Ascending aorta (tissue), 2 donors: ENCODE results near the gene CSTF2. TPM values are rescaled to one million over a fixed set of nuclear protein-coding genes. Genes with fewer than 3 reads are reported as not detected.

Experiments
- DNase-seq, 2 donors: peaks; one replicate each; pipeline ENCODE4 v3.0.0-alpha.2; 2019; ENCODE audit warnings: low spot score in 2 of 2
- H3K27ac ChIP-seq, 2 donors: fragments of 200-600 bp; sonication (generic); one replicate each; pipeline ENCODE4 v1.5.1; 2016 to 2017; ENCODE audit warnings: mild to moderate bottlenecking in 1 of 2
- H3K27me3 ChIP-seq: fragments of 200-600 bp; sonication (generic); one replicate; pipeline ENCODE4 v1.5.1; 2017
- H3K36me3 ChIP-seq, 2 donors: fragments of 200-600 bp; sonication (generic); one replicate each; pipeline ENCODE4 v1.5.1; 2016
- H3K4me1 ChIP-seq, 2 donors: fragments of 200-600 bp; sonication (generic); one replicate each; pipeline ENCODE4 v1.5.1; 2016 to 2017; ENCODE audit warnings: mild to moderate bottlenecking in 1 of 2
- H3K4me3 ChIP-seq, 2 donors: fragments of 200-600 bp; sonication (generic); one replicate each; pipeline ENCODE4 v1.5.1; 2016 to 2017; ENCODE audit warnings: mild to moderate bottlenecking in 1 of 2
- H3K9me3 ChIP-seq, 2 donors: fragments of 200-600 bp; sonication (generic); one replicate each; pipeline ENCODE4 v1.5.1; 2016
- CTCF ChIP-seq, 3 experiments: fragments of 200-600 bp in 2 of 3; fragments of 450-650 bp in 1 of 3; sonication (generic) in 2 of 3; IDR thresholded peaks; one replicate each; pipeline ENCODE4 v1.5.1; 2016 to 2019; ENCODE audit warnings: antibody characterized with exemption in 3 of 3, mild to moderate bottlenecking in 1 of 3, moderate library complexity in 1 of 3
- intact Hi-C: fragments of 100-400 bp; cut with DNase I; formaldehyde crosslinking; loops from one replicate; pipeline ENCODE4 v1.15.1; 2023
- total RNA-seq: library from RNA; depleted of rRNA; stranded (reverse); fragments of >200 nt; gene quantifications from one replicate; pipeline ENCODE4 v1.1.0, GENCODE V29; 2016

CSTF2 gene
- total RNA-seq, 1 donor from 2014 or later: 1.1 TPM

- Histone ChIP-seq H3K4me3 (no peak overlapping the region), H3K36me3 (no peaks in the 10 kb centered on the region), H3K9me3 (peaks cover 0 to 4% of the 10 kb centered on the region in 2 donors), H3K27me3 (no peaks in the 10 kb centered on the region), H3K4me1 (no peaks in the 10 kb centered on the region), H3K27ac (no peak overlapping the region)
- DNase-seq: no peak
- no peak for TF ChIP-seq CTCF (IDR thresholded peaks at IDR 0.05)
- intact Hi-C loops: no loop called here
Measured at GRCh38 chrX:100852810-100853209, 32.6 kb downstream of the CSTF2 start.

GRCh38 chrX:100863326-100863864 is 43.2 kb downstream of the CSTF2 start:
- no peak overlapping the region for H3K4me3 ChIP-seq
- no peaks in the 10 kb centered on the region for H3K9me3 ChIP-seq
- no peak overlapping the region for H3K27ac ChIP-seq
- intact Hi-C loops: no loop called here
- DNase-seq: no peak
- no peaks in the 10 kb centered on the region for H3K4me1 ChIP-seq
- no peaks in the 10 kb centered on the region for H3K36me3 ChIP-seq
- H3K27me3 ChIP-seq: no peaks in the 10 kb centered on the region
- no peak for TF ChIP-seq CTCF (IDR thresholded peaks at IDR 0.05)

GRCh38 chrX:100864657-100865391 is 44.6 kb downstream of the CSTF2 start:
- H3K4me1 ChIP-seq: no peaks in the 10 kb centered on the region
- no peaks in the 10 kb centered on the region for H3K9me3 ChIP-seq
- H3K27ac ChIP-seq: no peak overlapping the region
- H3K4me3 ChIP-seq: no peak overlapping the region
- intact Hi-C loops: no loop called here
- TF ChIP-seq CTCF (IDR thresholded peaks at IDR 0.05): no peak
- no peaks in the 10 kb centered on the region for H3K27me3 ChIP-seq
- H3K36me3 ChIP-seq: no peaks in the 10 kb centered on the region
- DNase-seq: no peak

- no peaks in the 10 kb centered on the region for H3K27me3 ChIP-seq
- no peak for DNase-seq
- H3K4me3 ChIP-seq: no peak overlapping the region
- H3K9me3 ChIP-seq: no peaks in the 10 kb centered on the region
- H3K36me3 ChIP-seq: no peaks in the 10 kb centered on the region
- no peak for TF ChIP-seq CTCF (IDR thresholded peaks at IDR 0.05)
- intact Hi-C loops: no loop called here
- H3K4me1 ChIP-seq: no peaks in the 10 kb centered on the region
- H3K27ac ChIP-seq: no peak overlapping the region
Measured at GRCh38 chrX:100868273-100868672, 48.1 kb downstream of the CSTF2 start.

GRCh38 chrX:100870527-100870926 is 50.3 kb downstream of the CSTF2 start:
- no peak for TF ChIP-seq CTCF (IDR thresholded peaks at IDR 0.05)
- no peak overlapping the region for H3K27ac ChIP-seq
- H3K4me3 ChIP-seq: no peak overlapping the region
- no peaks in the 10 kb centered on the region for H3K4me1 ChIP-seq
- intact Hi-C loops: no loop called here
- H3K36me3 ChIP-seq: no peaks in the 10 kb centered on the region
- DNase-seq: no peak
- no peaks in the 10 kb centered on the region for H3K9me3 ChIP-seq
- H3K27me3 ChIP-seq: no peaks in the 10 kb centered on the region
